SK-N-SH (cell line): ENCODE data around the gene TPP2. TPM values are rescaled to one million over a fixed set of nuclear protein-coding genes. Genes with fewer than 3 reads are reported as not detected.

Source experiments
- CTCF ChIA-PET: fragments of 300-600, 350-600 bp; formaldehyde crosslinking; extraction: SDS; loops from one replicate; lab custom pipeline; 2021; lab: Yijun Ruan, JAX
- POLR2A ChIA-PET: fragments of 350-600 bp; sonication (Branson Sonifier 250); formaldehyde crosslinking; extraction: SDS; loops from one replicate; lab custom pipeline; 2020; ENCODE audit warnings: antibody characterized with exemption, inconsistent platforms; lab: Yijun Ruan, JAX
- DNase-seq: peaks from one replicate; pipeline ENCODE4 v3.0.0; 2012
- H2AFZ ChIP-seq: fragments of 200-600 bp; sonication (generic); 2 replicates; pipeline ENCODE4 v1.8.1; 2016; ENCODE audit warnings: antibody characterized with exemption, mild to moderate bottlenecking, low read depth
- H3F3A ChIP-seq: fragments of 200-600 bp; sonication (generic); replicated peaks from 2 replicates; pipeline ENCODE3; 2016; ENCODE audit warnings: antibody characterized with exemption, mild to moderate bottlenecking; ENCODE audit not compliant: insufficient read depth
- H3K27ac ChIP-seq, 2 experiments: fragments of 200-500 bp in 1 of 2; fragments of 200-600 bp in 1 of 2; sonication (Bioruptor generic) in 1 of 2; sonication (generic), shearing (Covaris generic) in 1 of 2; 2 replicates each; pipeline versions ENCODE4 v1.5.1 to v1.6.1; 2014 to 2016; ENCODE audit warnings: low read depth in 2 of 2, inconsistent platforms in 1 of 2, low read length in 1 of 2, mild to moderate bottlenecking in 1 of 2, mixed read lengths in 1 of 2
- H3K27me3 ChIP-seq: fragments of 200-600 bp; sonication (generic), shearing (Covaris generic); 2 replicates; pipeline ENCODE4 v1.6.1; 2016; ENCODE audit warnings: mixed run types; ENCODE audit not compliant: insufficient read depth
- H3K36me3 ChIP-seq, 2 experiments: fragments of 200-500 bp in 1 of 2; fragments of 200-600 bp in 1 of 2; sonication (Bioruptor generic) in 1 of 2; sonication (generic) in 1 of 2; replicated peaks in 1 of 2; 2 replicates each; pipeline versions ENCODE3 to v1.5.1; 2014 to 2016; ENCODE audit warnings: low read length in 1 of 2, mild to moderate bottlenecking in 1 of 2; ENCODE audit not compliant: insufficient read depth in 2 of 2, control insufficient read depth in 1 of 2
- H3K4me1 ChIP-seq, 2 experiments: fragments of 200-500 bp in 1 of 2; fragments of 200-600 bp in 1 of 2; sonication (Bioruptor generic) in 1 of 2; sonication (generic), shearing (Covaris generic) in 1 of 2; 2 replicates each; pipeline versions ENCODE4 v1.5.1 to v1.6.1; 2014 to 2016; ENCODE audit warnings: low read depth in 1 of 2, low read length in 1 of 2, mixed run types in 1 of 2; ENCODE audit not compliant: insufficient read depth in 2 of 2, control insufficient read depth in 1 of 2
- H3K4me2 ChIP-seq: fragments of 200-600 bp; sonication (generic), shearing (Covaris generic); 2 replicates; pipeline ENCODE4 v1.6.1; 2017; ENCODE audit warnings: mixed run types
- H3K4me3 ChIP-seq, 2 experiments: fragments of 200-500 bp in 1 of 2; fragments of 200-600 bp in 1 of 2; sonication (Bioruptor generic) in 1 of 2; sonication (generic), shearing (Covaris generic) in 1 of 2; 2 replicates each; pipeline versions ENCODE4 v1.5.1 to v1.8.1; 2014 to 2016; ENCODE audit warnings: low read depth in 2 of 2, inconsistent platforms in 1 of 2, low read length in 1 of 2, mild to moderate bottlenecking in 1 of 2, mixed read lengths in 1 of 2, moderate library complexity in 1 of 2
- H3K79me2 ChIP-seq: fragments of 200-600 bp; sonication (generic); 2 replicates; pipeline ENCODE4 v1.8.1; 2017; ENCODE audit warnings: mild to moderate bottlenecking; ENCODE audit not compliant: insufficient read depth
- H3K9ac ChIP-seq: fragments of 200-600 bp; sonication (generic); 2 replicates; pipeline ENCODE4 v1.6.1; 2017; ENCODE audit warnings: mixed run types
- H3K9me2 ChIP-seq: fragments of 200-600 bp; sonication (generic); 2 replicates; pipeline ENCODE4 v1.6.1; 2017; ENCODE audit warnings: mixed run types
- H3K9me3 ChIP-seq: fragments of 200-600 bp; sonication (generic); 2 replicates; pipeline ENCODE4 v1.6.1; 2017; ENCODE audit warnings: mixed run types, mild to moderate bottlenecking, moderate library complexity
- H4K20me1 ChIP-seq: fragments of 200-600 bp; sonication (generic); 2 replicates; pipeline ENCODE4 v1.6.1; 2017; ENCODE audit warnings: mild to moderate bottlenecking, mixed run types; ENCODE audit not compliant: insufficient read depth
- ELF1 ChIP-seq: IDR thresholded peaks from 2 replicates; pipeline ENCODE4 v1.4.0; 2012
- EP300 ChIP-seq, 2 experiments: IDR thresholded peaks; 2 replicates each; pipeline versions ENCODE4 v1.4.0 to v1.6.1; 2012; ENCODE audit warnings: borderline replicate concordance in 1 of 2, low read depth in 1 of 2, low read length in 1 of 2
- FOSL2 ChIP-seq: IDR thresholded peaks from 2 replicates; pipeline ENCODE4 v1.4.0; 2012; ENCODE audit warnings: low read depth, mild to moderate bottlenecking, moderate library complexity, borderline replicate concordance
- FOXM1 ChIP-seq: IDR thresholded peaks from 2 replicates; pipeline ENCODE4 v1.4.0; 2012; ENCODE audit warnings: low read depth, mild to moderate bottlenecking
- GABPA ChIP-seq: IDR thresholded peaks from 2 replicates; pipeline ENCODE4 v1.4.0; 2012; ENCODE audit warnings: low read depth, mild to moderate bottlenecking
- GATA2 ChIP-seq: sonication (generic); formaldehyde crosslinking; IDR thresholded peaks from 2 replicates; pipeline ENCODE4 v1.5.0; 2020; ENCODE audit warnings: mild to moderate bottlenecking, missing genetic modification reagents
- JUND ChIP-seq: IDR thresholded peaks from 2 replicates; pipeline ENCODE4 v1.4.0; 2012
- MXI1 ChIP-seq: IDR thresholded peaks from 2 replicates; pipeline ENCODE4 v1.6.1; 2012; ENCODE audit warnings: mild to moderate bottlenecking, low read depth, low read length, improper control_type of control experiment
- NFIC ChIP-seq: IDR thresholded peaks from 2 replicates; pipeline ENCODE4 v1.4.0; 2012; ENCODE audit warnings: borderline replicate concordance
- RAD21 ChIP-seq: IDR thresholded peaks from 2 replicates; pipeline ENCODE4 v1.6.1; 2012; ENCODE audit warnings: mild to moderate bottlenecking, low read length
- RCOR1 ChIP-seq: fragments of 150-350 bp; IDR thresholded peaks from 2 replicates; pipeline ENCODE4 v1.6.1; 2017; ENCODE audit warnings: antibody characterized with exemption, low read length
- RXRA ChIP-seq: IDR thresholded peaks from 2 replicates; pipeline ENCODE4 v1.4.0; 2012; ENCODE audit warnings: low read depth, mild to moderate bottlenecking, borderline replicate concordance
- SMC3 ChIP-seq: IDR thresholded peaks from 2 replicates; pipeline ENCODE4 v1.6.1; 2012; ENCODE audit warnings: low read depth, low read length, improper control_type of control experiment
- TAF1 ChIP-seq: IDR thresholded peaks from 2 replicates; pipeline ENCODE4 v1.6.1; 2012; ENCODE audit warnings: low read depth, mild to moderate bottlenecking, low read length, moderate library complexity, borderline replicate concordance
- TEAD4 ChIP-seq: IDR thresholded peaks from 2 replicates; pipeline ENCODE4 v1.4.0; 2012; ENCODE audit warnings: mild to moderate bottlenecking, borderline replicate concordance; ENCODE audit not compliant: insufficient read depth
- WGBS: methylation state at CpG from one replicate; pipeline ENCODE4 v1.1.6; 2017; ENCODE audit warnings: low lambda C conversion rate; 5-methylcytosine and 5-hydroxymethylcytosine counted together
- polyA plus RNA-seq, 3 experiments: library from polyadenylated mRNA; depleted of rRNA; stranded (reverse); fragments of >200 nt; gene quantifications; 2 replicates each; pipeline ENCODE4 v1.2.3, GENCODE V29; 2012
- TF ChIP-seq, protein P1 (sequence below): IDR thresholded peaks from 2 replicates; pipeline ENCODE4 v1.4.0; 2012; ENCODE audit warnings: low read depth, borderline replicate concordance
- TF ChIP-seq, protein P2 (sequence below): fragments of 150-350 bp; IDR thresholded peaks from 2 replicates; pipeline ENCODE4 v1.6.1; 2016; ENCODE audit warnings: mild to moderate bottlenecking, low read depth, low read length
- TF ChIP-seq, protein P3 (sequence below): IDR thresholded peaks from 2 replicates; pipeline ENCODE4 v1.4.0; 2012; ENCODE audit warnings: low read depth, borderline replicate concordance
- TF ChIP-seq, protein P4 (sequence below): IDR thresholded peaks from 2 replicates; pipeline ENCODE4; 2012
- TF ChIP-seq, protein P5 (sequence below): IDR thresholded peaks from 2 replicates; pipeline ENCODE4 v1.4.0; 2012; ENCODE audit warnings: low read depth

TPP2 gene
- polyA plus RNA-seq, 1 of the 3 experiments (the other 2 are of a cell fraction): 8.3 TPM

DNA sequence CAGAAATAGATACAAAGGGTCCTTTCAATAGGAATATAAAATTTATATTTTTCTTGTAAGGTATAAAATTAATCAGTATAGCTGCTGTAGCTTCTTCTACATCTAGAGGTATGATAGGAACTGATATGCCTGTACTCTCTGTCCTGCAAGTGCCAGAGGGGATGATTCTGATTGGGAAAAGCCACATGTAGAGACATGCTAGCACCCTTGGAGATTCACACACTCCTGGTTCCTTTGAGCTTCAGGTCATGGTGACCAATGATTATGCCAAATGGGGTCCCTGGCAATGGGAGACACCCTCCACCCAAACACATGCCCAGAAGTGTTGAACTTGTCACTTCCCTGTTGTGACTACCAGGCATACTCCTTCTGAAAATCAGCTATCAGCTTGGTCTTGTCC, 112.8 kb downstream of the TPP2 start:
- Histone ChIP-seq H3K27ac (no peak overlapping the region), H3F3A (peaks cover 16% of the 10 kb centered on the region), H3K4me2 (no peak overlapping the region), H3K27me3 (no peaks in the 10 kb centered on the region), H2AFZ (no peak overlapping the region), H3K9me2 (no peaks in the 10 kb centered on the region), H3K9ac (no peak overlapping the region), H3K4me3 (no peak overlapping the region), H3K9me3 (no peaks in the 10 kb centered on the region), H3K36me3 (no peaks in the 10 kb centered on the region), H3K4me1 (peaks cover 9 to 10% of the 10 kb centered on the region in 2 experiments), H4K20me1 (no peaks in the 10 kb centered on the region), H3K79me2 (no peaks in the 10 kb centered on the region)
- no peak for DNase-seq
- TF ChIP-seq GABPA (no peak), RAD21 (no peak), FOSL2 (no peak), JUND (no peak), EP300 (IDR thresholded peaks at IDR 0.05; ENCODE audit: borderline replicate concordance in 1 of 2, low read depth in 1 of 2, low read length in 1 of 2) (no peak)
- TF ChIP-seq, protein P1, sequence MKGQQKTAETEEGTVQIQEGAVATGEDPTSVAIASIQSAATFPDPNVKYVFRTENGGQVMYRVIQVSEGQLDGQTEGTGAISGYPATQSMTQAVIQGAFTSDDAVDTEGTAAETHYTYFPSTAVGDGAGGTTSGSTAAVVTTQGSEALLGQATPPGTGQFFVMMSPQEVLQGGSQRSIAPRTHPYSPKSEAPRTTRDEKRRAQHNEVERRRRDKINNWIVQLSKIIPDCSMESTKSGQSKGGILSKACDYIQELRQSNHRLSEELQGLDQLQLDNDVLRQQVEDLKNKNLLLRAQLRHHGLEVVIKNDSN: no peak
- ChIA-PET POLR2A (no interaction called here), CTCF (interaction anchor here (1.3 kb wide), 1 partner anchor 15 kb away, joined by 5 read pairs; no protein-coding TSS in a partner anchor)

DNA sequence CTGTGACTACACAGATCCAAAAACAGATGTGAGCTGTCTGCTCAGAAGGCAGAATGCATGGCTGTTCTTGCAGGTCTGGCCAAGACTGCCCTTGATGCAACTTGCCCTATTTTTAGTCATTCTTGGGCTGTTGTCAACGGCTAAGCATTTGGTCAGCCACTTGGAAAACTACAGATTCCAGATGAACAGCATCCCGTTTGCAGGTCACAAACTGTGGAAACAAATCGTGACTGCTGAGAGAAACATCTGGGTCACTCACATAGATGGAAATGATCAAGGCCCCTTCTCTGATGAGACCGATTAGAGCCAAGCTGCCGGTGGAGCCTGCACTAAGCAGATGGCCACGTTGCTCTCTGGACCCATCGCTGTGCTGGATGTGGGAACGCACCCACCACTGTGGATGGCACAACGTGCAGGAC, 113.5 kb downstream of the TPP2 start:
- H3K79me2 ChIP-seq: no peaks in the 10 kb centered on the region
- no peaks in the 10 kb centered on the region for H3K36me3 ChIP-seq
- no peak for DNase-seq
- WGBS: 77% methylated on average over 9 of the region's 9 CpGs
- no peak overlapping the region for H3K27ac ChIP-seq
- H3K4me2 ChIP-seq: no peak overlapping the region
- H4K20me1 ChIP-seq: no peaks in the 10 kb centered on the region
- H3K9me3 ChIP-seq: no peaks in the 10 kb centered on the region
- peaks cover 11% of the 10 kb centered on the region for H3F3A ChIP-seq
- POLR2A ChIA-PET: no interaction called here
- TF ChIP-seq GATA2 (CRISPR knock-in tag) (no peak), NFIC (no peak), FOSL2 (no peak), RXRA (no peak), ELF1 (no peak), TEAD4 (no peak), GABPA (no peak), SMC3 (no peak), JUND (no peak), FOXM1 (no peak), RCOR1 (no peak), TAF1 (no peak), MXI1 (no peak)
- TF ChIP-seq, protein P1: no peak
- TF ChIP-seq, protein P2, sequence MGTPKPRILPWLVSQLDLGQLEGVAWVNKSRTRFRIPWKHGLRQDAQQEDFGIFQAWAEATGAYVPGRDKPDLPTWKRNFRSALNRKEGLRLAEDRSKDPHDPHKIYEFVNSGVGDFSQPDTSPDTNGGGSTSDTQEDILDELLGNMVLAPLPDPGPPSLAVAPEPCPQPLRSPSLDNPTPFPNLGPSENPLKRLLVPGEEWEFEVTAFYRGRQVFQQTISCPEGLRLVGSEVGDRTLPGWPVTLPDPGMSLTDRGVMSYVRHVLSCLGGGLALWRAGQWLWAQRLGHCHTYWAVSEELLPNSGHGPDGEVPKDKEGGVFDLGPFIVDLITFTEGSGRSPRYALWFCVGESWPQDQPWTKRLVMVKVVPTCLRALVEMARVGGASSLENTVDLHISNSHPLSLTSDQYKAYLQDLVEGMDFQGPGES: no peak
- TF ChIP-seq, protein P3, sequence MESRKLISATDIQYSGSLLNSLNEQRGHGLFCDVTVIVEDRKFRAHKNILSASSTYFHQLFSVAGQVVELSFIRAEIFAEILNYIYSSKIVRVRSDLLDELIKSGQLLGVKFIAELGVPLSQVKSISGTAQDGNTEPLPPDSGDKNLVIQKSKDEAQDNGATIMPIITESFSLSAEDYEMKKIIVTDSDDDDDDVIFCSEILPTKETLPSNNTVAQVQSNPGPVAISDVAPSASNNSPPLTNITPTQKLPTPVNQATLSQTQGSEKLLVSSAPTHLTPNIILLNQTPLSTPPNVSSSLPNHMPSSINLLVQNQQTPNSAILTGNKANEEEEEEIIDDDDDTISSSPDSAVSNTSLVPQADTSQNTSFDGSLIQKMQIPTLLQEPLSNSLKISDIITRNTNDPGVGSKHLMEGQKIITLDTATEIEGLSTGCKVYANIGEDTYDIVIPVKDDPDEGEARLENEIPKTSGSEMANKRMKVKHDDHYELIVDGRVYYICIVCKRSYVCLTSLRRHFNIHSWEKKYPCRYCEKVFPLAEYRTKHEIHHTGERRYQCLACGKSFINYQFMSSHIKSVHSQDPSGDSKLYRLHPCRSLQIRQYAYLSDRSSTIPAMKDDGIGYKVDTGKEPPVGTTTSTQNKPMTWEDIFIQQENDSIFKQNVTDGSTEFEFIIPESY: no peak
- TF ChIP-seq, protein P4, sequence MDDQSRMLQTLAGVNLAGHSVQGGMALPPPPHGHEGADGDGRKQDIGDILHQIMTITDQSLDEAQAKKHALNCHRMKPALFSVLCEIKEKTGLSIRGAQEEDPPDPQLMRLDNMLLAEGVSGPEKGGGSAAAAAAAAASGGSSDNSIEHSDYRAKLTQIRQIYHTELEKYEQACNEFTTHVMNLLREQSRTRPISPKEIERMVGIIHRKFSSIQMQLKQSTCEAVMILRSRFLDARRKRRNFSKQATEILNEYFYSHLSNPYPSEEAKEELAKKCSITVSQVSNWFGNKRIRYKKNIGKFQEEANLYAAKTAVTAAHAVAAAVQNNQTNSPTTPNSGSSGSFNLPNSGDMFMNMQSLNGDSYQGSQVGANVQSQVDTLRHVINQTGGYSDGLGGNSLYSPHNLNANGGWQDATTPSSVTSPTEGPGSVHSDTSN: no peak
- TF ChIP-seq, protein P5, sequence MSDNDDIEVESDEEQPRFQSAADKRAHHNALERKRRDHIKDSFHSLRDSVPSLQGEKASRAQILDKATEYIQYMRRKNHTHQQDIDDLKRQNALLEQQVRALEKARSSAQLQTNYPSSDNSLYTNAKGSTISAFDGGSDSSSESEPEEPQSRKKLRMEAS: no peak
- no peaks in the 10 kb centered on the region for H3K27me3 ChIP-seq
- H3K9ac ChIP-seq: no peak overlapping the region
- H3K4me1 ChIP-seq: peaks cover 9 to 10% of the 10 kb centered on the region in 2 experiments
- H2AFZ ChIP-seq: no peak overlapping the region
- no peaks in the 10 kb centered on the region for H3K9me2 ChIP-seq
- no peak overlapping the region for H3K4me3 ChIP-seq
- CTCF ChIA-PET: interaction anchor here (1.1 to 1.9 kb wide), 3 partner anchors 9 to 118 kb away, joined by 3 to 5 read pairs (median 5); no protein-coding TSS in a partner anchor
